Neural crest cell (in vitro differentiated cells): Measurements from ENCODE around the gene TUT4. TPM values are rescaled to one million over a fixed set of nuclear protein-coding genes. Genes with fewer than 3 reads are reported as not detected.

Experiments used
- DNase-seq: peaks from one replicate; pipeline ENCODE4 v3.0.0; 2021; ENCODE audit warnings: low read depth, mixed read lengths, low spot score
- H3K27ac Mint-ChIP-seq: one replicate; pipeline ENCODE4 v1.8.0; 2021; ENCODE audit warnings: mild to moderate bottlenecking, mixed read lengths; ENCODE audit not compliant: unreplicated experiment
- H3K27me3 Mint-ChIP-seq: 2 replicates; pipeline ENCODE4 v1.8.0; 2021; ENCODE audit warnings: low read depth, mild to moderate bottlenecking, mixed read lengths
- H3K36me3 Mint-ChIP-seq: 2 replicates; pipeline ENCODE4 v1.8.0; 2021; ENCODE audit warnings: low read depth, mild to moderate bottlenecking, mixed read lengths
- H3K4me1 Mint-ChIP-seq: 2 replicates; pipeline ENCODE4 v1.8.0; 2021; ENCODE audit warnings: mixed read lengths
- H3K4me3 Mint-ChIP-seq: one replicate; pipeline ENCODE4 v1.8.0; 2021; ENCODE audit warnings: mild to moderate bottlenecking, mixed read lengths
- H3K9me3 Mint-ChIP-seq: 2 replicates; pipeline ENCODE4 v1.8.0; 2021; ENCODE audit warnings: mixed read lengths
- CTCF ChIP-seq: fragments of 200-600 bp; sonication (generic); conservative IDR thresholded peaks from 2 replicates; pipeline ENCODE4 v1.5.0; 2021; ENCODE audit warnings: antibody characterized with exemption, mild to moderate bottlenecking
- total RNA-seq: library from RNA; stranded (reverse); gene quantifications from 2 replicates; pipeline ENCODE4 v1.2.1, GENCODE V29; 2021

The TUT4 gene
- total RNA-seq, 1 donor from 2014 or later, result 88.0 TPM

- TF ChIP-seq CTCF, result no peak
- H3K9me3 Mint-ChIP-seq, result no peaks in the 10 kb centered on the region
- H3K4me3 Mint-ChIP-seq, result no peak overlapping the region
- no peak for DNase-seq
- H3K4me1 Mint-ChIP-seq, result no peaks in the 10 kb centered on the region
- H3K27ac Mint-ChIP-seq, result no peak overlapping the region
- H3K27me3 Mint-ChIP-seq, result no peaks in the 10 kb centered on the region
- H3K36me3 Mint-ChIP-seq, result peaks cover 6% of the 10 kb centered on the region
These were observed 116.1 kb downstream of the TUT4 start for GRCh38 chr1:52436817-52437216.

GRCh38 chr1:52435650-52436049 is 117.2 kb downstream of the TUT4 start:
- no peak for DNase-seq
- Mint-ChIP-seq H3K36me3 (peaks cover 8% of the 10 kb centered on the region), H3K4me3 (no peak overlapping the region), H3K9me3 (no peaks in the 10 kb centered on the region), H3K27ac (no peak overlapping the region), H3K27me3 (no peaks in the 10 kb centered on the region), H3K4me1 (no peaks in the 10 kb centered on the region)
- TF ChIP-seq CTCF, result no peak

GRCh38 chr1:52435211-52435610 is 117.7 kb downstream of the TUT4 start:
- H3K27me3 Mint-ChIP-seq, result no peaks in the 10 kb centered on the region
- H3K4me1 Mint-ChIP-seq, result no peaks in the 10 kb centered on the region
- no peak overlapping the region for H3K4me3 Mint-ChIP-seq
- H3K9me3 Mint-ChIP-seq, result no peaks in the 10 kb centered on the region
- H3K27ac Mint-ChIP-seq, result no peak overlapping the region
- DNase-seq, result no peak
- TF ChIP-seq CTCF, result no peak
- peaks cover 8% of the 10 kb centered on the region for H3K36me3 Mint-ChIP-seq

- no peak overlapping the region for H3K4me3 Mint-ChIP-seq
- no peak overlapping the region for H3K27ac Mint-ChIP-seq
- no peak for TF ChIP-seq CTCF
- peaks cover 12% of the 10 kb centered on the region for H3K36me3 Mint-ChIP-seq
- no peak for DNase-seq
- H3K9me3 Mint-ChIP-seq, result no peaks in the 10 kb centered on the region
- no peaks in the 10 kb centered on the region for H3K27me3 Mint-ChIP-seq
- no peaks in the 10 kb centered on the region for H3K4me1 Mint-ChIP-seq
These were observed 120.1 kb downstream of the TUT4 start for GRCh38 chr1:52432807-52433206.

- DNase-seq, result no peak
- no peak for TF ChIP-seq CTCF
- Mint-ChIP-seq H3K36me3 (peaks cover 14% of the 10 kb centered on the region), H3K4me3 (no peak overlapping the region), H3K27ac (no peak overlapping the region), H3K4me1 (no peaks in the 10 kb centered on the region), H3K27me3 (no peaks in the 10 kb centered on the region), H3K9me3 (no peaks in the 10 kb centered on the region)
These were observed 125.7 kb downstream of the TUT4 start for GRCh38 chr1:52427152-52427551.

GRCh38 chr1:52426371-52426770 is 126.5 kb downstream of the TUT4 start:
- H3K4me3 Mint-ChIP-seq, result no peak overlapping the region
- H3K27ac Mint-ChIP-seq, result no peak overlapping the region
- H3K27me3 Mint-ChIP-seq, result no peaks in the 10 kb centered on the region

More at GRCh38 chr1:52426371-52426770, 126.5 kb downstream of the TUT4 start:
- no peak for TF ChIP-seq CTCF
- no peaks in the 10 kb centered on the region for H3K9me3 Mint-ChIP-seq
- DNase-seq, result no peak
- peaks cover 14% of the 10 kb centered on the region for H3K36me3 Mint-ChIP-seq
- no peaks in the 10 kb centered on the region for H3K4me1 Mint-ChIP-seq
